SU-DHL-6 (cell line): ENCODE measurements around the gene MBNL1.

Experiments
- CTCF ChIP-seq: fragments of 200-600 bp; sonication (generic); IDR thresholded peaks from one replicate; pipeline ENCODE4 v1.5.1; 2017; ENCODE audit warnings: antibody characterized with exemption, mild to moderate bottlenecking, low read length, moderate library complexity; ENCODE audit not compliant: insufficient read depth, poor library complexity, severe bottlenecking
- EZH2phosphoT487 ChIP-seq: fragments of 200-600 bp; sonication (generic), shearing (Covaris generic); conservative IDR thresholded peaks from 2 replicates; pipeline ENCODE4 v1.6.1; 2018; ENCODE audit warnings: mild to moderate bottlenecking, antibody characterized with exemption, low read length, moderate library complexity, mixed read lengths

DNA sequence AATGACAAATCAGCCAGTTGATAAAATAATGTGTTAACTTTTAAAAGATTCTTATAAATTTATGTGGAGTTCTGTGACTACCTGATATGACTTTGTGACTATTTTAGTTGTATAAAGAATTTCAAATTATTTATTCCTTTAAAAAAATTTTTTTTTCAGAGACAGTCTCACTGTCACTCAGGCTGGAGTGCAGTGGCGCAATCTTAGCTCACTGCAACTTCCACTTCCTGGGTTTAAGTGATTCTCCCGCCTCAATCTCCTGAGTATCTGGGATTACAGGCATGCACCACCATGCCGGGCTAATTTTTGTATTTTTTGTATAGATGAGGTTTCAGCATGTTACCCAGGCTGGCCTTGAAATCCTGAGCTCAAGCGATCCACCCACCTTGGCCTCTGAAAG, 48.5 kb downstream of the MBNL1 start:
- no peak for TF ChIP-seq CTCF
- no peak for TF ChIP-seq EZH2phosphoT487
